ENCODE measurements around the gene ZNHIT1.
A peak's percentile ranks its signal among the peaks of the same experiment; 100 is the strongest.

Gene ZNHIT1

GRCh38 chr7:101217388-101218235 is at the start of gene ZNHIT1, which contains the start of gene PLOD3:
ZNHIT1 (plus strand) TSS chr7:101218165; CDS start chr7:101218196, 31 bp downstream.
PLOD3 (minus strand) TSS chr7:101217581; CDS start chr7:101217274, 307 bp downstream.
- peak; percentile 98 for DNase-seq (ENCODE audit: extremely low read depth, low read depth)
- peak within 1 kb of the TSS; percentile 85 for H3K4me3 ChIP-seq (replicated peaks; ENCODE audit: low read depth, low read length)
- TF ChIP-seq, protein P1, sequence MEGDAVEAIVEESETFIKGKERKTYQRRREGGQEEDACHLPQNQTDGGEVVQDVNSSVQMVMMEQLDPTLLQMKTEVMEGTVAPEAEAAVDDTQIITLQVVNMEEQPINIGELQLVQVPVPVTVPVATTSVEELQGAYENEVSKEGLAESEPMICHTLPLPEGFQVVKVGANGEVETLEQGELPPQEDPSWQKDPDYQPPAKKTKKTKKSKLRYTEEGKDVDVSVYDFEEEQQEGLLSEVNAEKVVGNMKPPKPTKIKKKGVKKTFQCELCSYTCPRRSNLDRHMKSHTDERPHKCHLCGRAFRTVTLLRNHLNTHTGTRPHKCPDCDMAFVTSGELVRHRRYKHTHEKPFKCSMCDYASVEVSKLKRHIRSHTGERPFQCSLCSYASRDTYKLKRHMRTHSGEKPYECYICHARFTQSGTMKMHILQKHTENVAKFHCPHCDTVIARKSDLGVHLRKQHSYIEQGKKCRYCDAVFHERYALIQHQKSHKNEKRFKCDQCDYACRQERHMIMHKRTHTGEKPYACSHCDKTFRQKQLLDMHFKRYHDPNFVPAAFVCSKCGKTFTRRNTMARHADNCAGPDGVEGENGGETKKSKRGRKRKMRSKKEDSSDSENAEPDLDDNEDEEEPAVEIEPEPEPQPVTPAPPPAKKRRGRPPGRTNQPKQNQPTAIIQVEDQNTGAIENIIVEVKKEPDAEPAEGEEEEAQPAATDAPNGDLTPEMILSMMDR (IDR thresholded peaks at IDR 0.05; ENCODE audit: low read depth, low read length, missing control alignments): no peak

DNA sequence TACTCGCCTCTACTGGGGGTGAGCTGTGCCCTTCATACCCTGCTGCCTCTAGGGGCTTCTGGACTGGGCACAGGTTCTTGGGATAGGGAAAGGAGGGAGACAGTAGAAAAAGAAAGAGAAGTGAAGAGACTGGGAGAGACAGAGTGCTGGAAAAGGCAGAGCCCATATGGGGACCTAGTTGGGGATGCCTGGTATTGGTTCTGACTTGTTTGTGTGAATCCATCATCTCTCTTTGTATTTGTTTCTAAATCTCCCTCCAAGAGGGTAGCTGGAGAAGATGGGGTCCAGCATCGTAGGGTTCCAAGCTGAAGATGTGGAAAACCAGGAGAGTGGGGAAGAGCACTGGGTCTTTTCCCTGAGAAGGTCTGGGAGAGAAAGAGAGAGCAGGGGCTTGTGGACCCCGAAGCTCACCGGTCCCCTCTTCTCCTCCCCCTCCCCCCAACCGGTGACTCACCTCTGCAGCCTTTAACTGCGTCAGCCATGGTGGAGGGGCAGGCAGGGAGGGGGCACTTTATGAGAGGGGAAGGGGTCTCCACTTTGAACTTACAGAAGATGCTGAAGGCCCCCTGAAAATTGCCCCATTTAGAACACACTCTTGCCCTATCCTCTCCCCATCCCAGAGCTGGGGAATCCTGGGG is 49.4 kb upstream of the ZNHIT1 start:
- no peak for DNase-seq (ENCODE audit: extremely low read depth, low read depth)
- H3K4me3 ChIP-seq (replicated peaks; ENCODE audit: low read depth, low read length): peak overlapping the region; percentile 1; the same call in 1 of the 2 replicates
- TF ChIP-seq, protein P1 (IDR thresholded peaks at IDR 0.05; ENCODE audit: low read depth, low read length, missing control alignments): no peak

GRCh38 chr7:101169110-101169837 is 48.7 kb upstream of the ZNHIT1 start:
- peak overlapping the region; percentile 28 for H3K4me3 ChIP-seq (replicated peaks; ENCODE audit: low read depth, low read length)
- TF ChIP-seq, protein P1 (IDR thresholded peaks at IDR 0.05; ENCODE audit: low read depth, low read length, missing control alignments): no peak
- no peak for DNase-seq (ENCODE audit: extremely low read depth, low read depth)

DNA sequence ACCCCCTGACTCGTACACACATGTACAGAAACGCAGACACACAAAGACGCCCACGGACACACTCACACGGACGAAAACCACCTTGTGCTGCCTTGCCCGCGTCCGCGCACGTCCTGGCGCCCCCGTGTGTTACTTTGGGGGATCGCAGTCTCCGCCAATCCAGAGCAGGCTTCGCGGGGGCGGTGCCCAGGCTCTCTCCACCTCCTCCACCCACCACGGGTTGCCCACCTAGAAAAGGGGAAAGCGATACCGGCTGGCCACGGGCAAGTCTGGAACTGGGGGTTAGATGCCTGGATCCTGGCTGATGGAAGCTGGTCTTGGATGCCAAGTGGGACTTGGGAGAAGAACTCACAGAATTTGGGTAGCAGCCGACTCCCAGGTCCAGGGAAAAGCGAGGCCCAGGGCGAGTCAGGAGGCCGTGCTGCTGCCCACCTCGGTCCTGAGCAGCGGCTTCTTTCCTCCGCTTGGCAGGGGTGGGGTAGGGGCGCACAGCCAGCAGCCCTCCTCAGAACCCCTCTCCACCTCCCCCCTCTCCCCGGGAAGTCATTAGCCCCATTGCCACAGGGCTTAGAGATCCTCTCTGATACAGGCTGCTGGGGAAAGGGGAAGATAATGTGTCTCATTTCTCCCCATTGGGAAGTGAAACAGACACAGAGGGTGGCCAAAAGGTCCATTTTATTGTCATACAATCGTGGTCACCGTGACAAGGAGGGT is 48.0 kb upstream of the ZNHIT1 start:
- no peak for DNase-seq (ENCODE audit: extremely low read depth, low read depth)
- TF ChIP-seq, protein P1 (IDR thresholded peaks at IDR 0.05; ENCODE audit: low read depth, low read length, missing control alignments): peak; percentile 95

GRCh38 chr7:101170617-101171441 is 47.1 kb upstream of the ZNHIT1 start:
- DNase-seq (ENCODE audit: extremely low read depth, low read depth): no peak
- TF ChIP-seq, protein P1 (IDR thresholded peaks at IDR 0.05; ENCODE audit: low read depth, low read length, missing control alignments): no peak
- H3K4me3 ChIP-seq (replicated peaks; ENCODE audit: low read depth, low read length): no peak overlapping the region

More for the DNA sequence above, 48.0 kb upstream of the ZNHIT1 start:
- peak overlapping the region; percentile 28 for H3K4me3 ChIP-seq (replicated peaks; ENCODE audit: low read depth, low read length)

Data from HFF-Myc (cell line).